MM.1S (cell line): Measurements from ENCODE around the gene CLEC2A.

Experiments
- DNase-seq: peaks from one replicate; pipeline ENCODE4 v3.0.0-alpha.2; 2015
- H2AFZ ChIP-seq: fragments of 300-600 bp; sonication (generic); 2 replicates; pipeline ENCODE4 v1.6.0; 2016; ENCODE audit warnings: antibody characterized with exemption, low read length
- H3F3A ChIP-seq: fragments of 300-600 bp; sonication (generic); 2 replicates; pipeline ENCODE4 v1.6.1; 2016; ENCODE audit warnings: mild to moderate bottlenecking, antibody characterized with exemption, low read length, moderate library complexity, mixed read lengths; ENCODE audit not compliant: insufficient read depth
- H3K27ac ChIP-seq: fragments of 300-600 bp; sonication (generic); 2 replicates; pipeline ENCODE4 v1.5.1; 2016; ENCODE audit warnings: mild to moderate bottlenecking, low read length
- H3K27me3 ChIP-seq: fragments of 300-600 bp; sonication (generic); replicated peaks from 2 replicates; pipeline ENCODE4 v1.6.0; 2016; ENCODE audit warnings: low read length; ENCODE audit not compliant: insufficient read depth
- H3K36me3 ChIP-seq: fragments of 300-600 bp; sonication (generic); replicated peaks from 2 replicates; pipeline ENCODE4 v1.6.1; 2016; ENCODE audit warnings: mild to moderate bottlenecking, low read length, mixed read lengths; ENCODE audit not compliant: insufficient read depth
- H3K4me1 ChIP-seq: fragments of 300-600 bp; sonication (generic); 2 replicates; pipeline ENCODE4 v1.6.1; 2016; ENCODE audit warnings: low read length, mixed read lengths
- H3K4me2 ChIP-seq: fragments of 300-600 bp; sonication (generic); 2 replicates; pipeline ENCODE4 v1.6.0; 2016; ENCODE audit warnings: low read depth, low read length
- H3K4me3 ChIP-seq: fragments of 300-600 bp; sonication (generic); 2 replicates; pipeline ENCODE4 v1.5.1; 2016; ENCODE audit warnings: low read length, mixed read lengths
- H3K79me2 ChIP-seq: fragments of 300-600 bp; sonication (generic); 2 replicates; pipeline ENCODE4 v1.6.1; 2016; ENCODE audit warnings: mixed run types, low read length, mixed read lengths
- H3K9ac ChIP-seq: fragments of 300-600 bp; sonication (generic); 2 replicates; pipeline ENCODE4 v1.6.1; 2016; ENCODE audit warnings: low read length, mixed read lengths
- H3K9me2 ChIP-seq: fragments of 300-600 bp; sonication (generic); replicated peaks from 2 replicates; pipeline ENCODE4 v1.6.1; 2016; ENCODE audit warnings: mild to moderate bottlenecking, low read length, mixed read lengths; ENCODE audit not compliant: insufficient read depth
- H3K9me3 ChIP-seq: fragments of 300-600 bp; sonication (generic); replicated peaks from 2 replicates; pipeline ENCODE4 v1.6.1; 2016; ENCODE audit warnings: mild to moderate bottlenecking, low read length, mixed read lengths; ENCODE audit not compliant: insufficient read depth
- H4K20me1 ChIP-seq: fragments of 300-600 bp; sonication (generic); 2 replicates; pipeline ENCODE4 v1.6.1; 2016; ENCODE audit warnings: mild to moderate bottlenecking, low read length, moderate library complexity, mixed read lengths; ENCODE audit not compliant: insufficient read depth
- CTCF ChIP-seq: fragments of 300-600 bp; sonication (generic); IDR thresholded peaks from 2 replicates; pipeline ENCODE4 v1.5.1; 2016; ENCODE audit warnings: antibody characterized with exemption, low read length, mixed read lengths
- EZH2 ChIP-seq: fragments of 300-600 bp; sonication (generic); optimal IDR thresholded peaks from 2 replicates; pipeline ENCODE3; 2017; ENCODE audit warnings: low read depth, mild to moderate bottlenecking, antibody characterized with exemption, low read length, mixed read lengths
- EZH2phosphoT487 ChIP-seq: fragments of 300-600 bp; sonication (generic); IDR thresholded peaks from 2 replicates; pipeline ENCODE4 v1.6.1; 2018; ENCODE audit warnings: antibody characterized with exemption, low read length

CLEC2A gene

GRCh38 chr12:9935026-9935425, 2.9 kb upstream of the CLEC2A start:
- H3K79me2 ChIP-seq = no peaks in the 10 kb centered on the region

DNA sequence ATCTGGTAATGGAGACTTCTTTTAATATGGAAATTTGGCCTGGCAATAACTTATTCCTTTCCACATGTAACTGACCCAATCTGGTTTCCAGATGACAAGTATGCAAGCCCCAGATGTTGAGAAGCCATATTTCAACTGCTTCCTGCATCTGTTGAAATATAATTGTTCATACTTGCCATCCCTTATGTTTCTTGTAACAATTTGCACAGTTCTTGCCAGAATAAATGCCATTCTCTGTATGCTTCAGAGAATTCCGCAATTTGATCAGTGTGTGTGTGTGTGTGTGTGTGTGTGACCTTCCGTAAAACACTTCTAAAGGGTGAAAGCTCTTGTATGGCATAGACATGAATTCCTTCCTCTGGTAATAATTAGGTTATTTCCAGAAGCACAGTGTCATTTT, 1.8 kb upstream of the CLEC2A start:
- Histone ChIP-seq H3K79me2 (no peaks in the 10 kb centered on the region), H3K4me2 (no peak overlapping the region), H2AFZ (no peak overlapping the region), H3K4me3 (no peak overlapping the region), H3F3A (no peaks in the 10 kb centered on the region), H3K9me3 (no peaks in the 10 kb centered on the region), H3K27me3 (no peaks in the 10 kb centered on the region), H3K27ac (no peak overlapping the region), H3K9me2 (no peaks in the 10 kb centered on the region), H3K9ac (no peak overlapping the region), H4K20me1 (no peaks in the 10 kb centered on the region), H3K4me1 (no peaks in the 10 kb centered on the region), H3K36me3 (no peaks in the 10 kb centered on the region)
- no peak for TF ChIP-seq EZH2phosphoT487
- TF ChIP-seq EZH2 = no peak
- TF ChIP-seq CTCF = no peak
- no peak for DNase-seq

More at GRCh38 chr12:9935026-9935425, 2.9 kb upstream of the CLEC2A start:
- Histone ChIP-seq H3K9ac (no peak overlapping the region), H3K4me2 (no peak overlapping the region), H3K27me3 (no peaks in the 10 kb centered on the region), H2AFZ (no peak overlapping the region), H3K9me3 (no peaks in the 10 kb centered on the region), H3K27ac (no peak overlapping the region), H4K20me1 (no peaks in the 10 kb centered on the region), H3K36me3 (no peaks in the 10 kb centered on the region), H3F3A (no peaks in the 10 kb centered on the region), H3K4me3 (no peak overlapping the region), H3K9me2 (no peaks in the 10 kb centered on the region), H3K4me1 (no peaks in the 10 kb centered on the region)
- TF ChIP-seq CTCF (no peak), EZH2 (no peak), EZH2phosphoT487 (no peak)
- DNase-seq = no peak

DNA sequence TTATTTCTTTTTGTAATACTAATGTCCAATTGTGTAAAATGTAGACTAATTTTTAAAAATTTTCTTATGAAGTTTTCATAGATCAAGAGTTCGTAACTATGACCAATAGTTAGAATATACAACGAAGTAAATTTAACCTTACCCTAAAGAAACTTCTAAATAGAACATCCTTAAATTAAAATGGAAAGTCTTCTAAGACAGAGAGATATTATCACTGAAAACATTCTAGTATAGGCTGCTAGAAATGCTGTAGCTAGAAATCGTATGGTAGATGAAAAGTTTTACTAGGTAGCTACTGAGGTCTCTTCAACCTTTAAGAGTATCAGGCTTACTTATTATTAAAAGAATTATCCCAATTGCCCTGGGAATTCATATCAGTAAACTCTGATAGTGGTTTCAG, 925 bp downstream of the CLEC2A start:
- no peaks in the 10 kb centered on the region for H3K79me2 ChIP-seq

More for the DNA sequence above, 925 bp downstream of the CLEC2A start:
- no peaks in the 10 kb centered on the region for H3K9me3 ChIP-seq
- no peak overlapping the region for H3K27ac ChIP-seq
- no peak overlapping the region for H2AFZ ChIP-seq
- no peaks in the 10 kb centered on the region for H3K4me1 ChIP-seq
- H3K4me3 ChIP-seq = no peak overlapping the region
- H4K20me1 ChIP-seq = no peaks in the 10 kb centered on the region
- H3K4me2 ChIP-seq = no peak overlapping the region
- H3K36me3 ChIP-seq = no peaks in the 10 kb centered on the region
- TF ChIP-seq EZH2phosphoT487 = no peak
- TF ChIP-seq CTCF = no peak
- no peak for TF ChIP-seq EZH2
- H3K9ac ChIP-seq = no peak overlapping the region
- no peak for DNase-seq
- H3F3A ChIP-seq = no peaks in the 10 kb centered on the region
- H3K27me3 ChIP-seq = no peaks in the 10 kb centered on the region
- H3K9me2 ChIP-seq = no peaks in the 10 kb centered on the region
